Chondrocyte (in vitro differentiated cells): ENCODE data around the gene RAP1GAP2. TPM values are rescaled to one million over a fixed set of nuclear protein-coding genes. Genes with fewer than 3 reads are reported as not detected.

Source experiments
- DNase-seq: peaks from one replicate; pipeline ENCODE4 v3.0.0; 2021; ENCODE audit warnings: mixed read lengths, low spot score
- H3K27ac Mint-ChIP-seq: one replicate; pipeline ENCODE4 v1.8.0; 2021; ENCODE audit warnings: mild to moderate bottlenecking, moderate library complexity, mixed read lengths; ENCODE audit not compliant: unreplicated experiment
- H3K27me3 Mint-ChIP-seq: 2 replicates; pipeline ENCODE4 v1.8.0; 2021; ENCODE audit warnings: low read depth, mixed read lengths
- H3K36me3 Mint-ChIP-seq: 2 replicates; pipeline ENCODE4 v1.8.0; 2021; ENCODE audit warnings: low read depth, mixed read lengths
- H3K4me1 Mint-ChIP-seq: 2 replicates; pipeline ENCODE4 v1.8.0; 2021; ENCODE audit warnings: low read depth, mild to moderate bottlenecking, mixed read lengths
- H3K4me3 Mint-ChIP-seq: one replicate; pipeline ENCODE4 v1.8.0; 2021; ENCODE audit warnings: mild to moderate bottlenecking, moderate library complexity, mixed read lengths; ENCODE audit not compliant: unreplicated experiment
- H3K9me3 Mint-ChIP-seq: 2 replicates; pipeline ENCODE4 v1.8.0; 2021; ENCODE audit warnings: low read depth, mixed read lengths
- total RNA-seq: library from RNA; stranded (reverse); gene quantifications from 3 replicates; pipeline ENCODE4 v1.2.1, GENCODE V29; 2021
- TF ChIP-seq, protein P1 (sequence below): fragments of 200-600 bp; sonication (generic); IDR thresholded peaks from 2 replicates; pipeline ENCODE4 v1.5.0; 2021; ENCODE audit warnings: antibody characterized with exemption, mild to moderate bottlenecking, moderate library complexity

RAP1GAP2 gene
- total RNA-seq, 1 donor from 2014 or later, result 3.4 TPM

DNA sequence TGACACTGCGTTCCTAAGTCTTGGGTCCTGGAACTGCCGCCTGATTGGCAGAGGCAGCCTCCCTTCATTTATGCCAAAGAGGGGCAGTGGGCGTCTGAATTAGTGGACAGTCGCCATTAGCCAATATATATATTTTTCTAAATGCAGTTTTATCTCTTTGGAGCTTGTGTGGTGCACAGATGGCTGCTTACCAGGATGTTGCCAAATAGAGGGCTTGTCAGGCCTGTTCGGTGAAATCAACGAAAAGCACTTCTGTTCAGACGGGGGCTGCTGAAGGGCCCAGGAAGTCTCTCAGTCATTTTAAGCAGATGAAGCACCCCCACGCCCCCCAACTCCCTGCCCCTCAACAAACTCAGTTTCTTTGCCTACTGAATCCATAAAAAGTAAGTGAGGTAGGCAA, 66.0 kb downstream of the RAP1GAP2 start:
- Mint-ChIP-seq H3K9me3 (peaks cover 2% of the 10 kb centered on the region), H3K4me3 (no peak overlapping the region), H3K36me3 (peaks cover 3% of the 10 kb centered on the region), H3K4me1 (peaks cover under 1% of the 10 kb centered on the region), H3K27me3 (peaks cover 1% of the 10 kb centered on the region), H3K27ac (no peak overlapping the region)
- DNase-seq, result no peak
- TF ChIP-seq, protein P1, sequence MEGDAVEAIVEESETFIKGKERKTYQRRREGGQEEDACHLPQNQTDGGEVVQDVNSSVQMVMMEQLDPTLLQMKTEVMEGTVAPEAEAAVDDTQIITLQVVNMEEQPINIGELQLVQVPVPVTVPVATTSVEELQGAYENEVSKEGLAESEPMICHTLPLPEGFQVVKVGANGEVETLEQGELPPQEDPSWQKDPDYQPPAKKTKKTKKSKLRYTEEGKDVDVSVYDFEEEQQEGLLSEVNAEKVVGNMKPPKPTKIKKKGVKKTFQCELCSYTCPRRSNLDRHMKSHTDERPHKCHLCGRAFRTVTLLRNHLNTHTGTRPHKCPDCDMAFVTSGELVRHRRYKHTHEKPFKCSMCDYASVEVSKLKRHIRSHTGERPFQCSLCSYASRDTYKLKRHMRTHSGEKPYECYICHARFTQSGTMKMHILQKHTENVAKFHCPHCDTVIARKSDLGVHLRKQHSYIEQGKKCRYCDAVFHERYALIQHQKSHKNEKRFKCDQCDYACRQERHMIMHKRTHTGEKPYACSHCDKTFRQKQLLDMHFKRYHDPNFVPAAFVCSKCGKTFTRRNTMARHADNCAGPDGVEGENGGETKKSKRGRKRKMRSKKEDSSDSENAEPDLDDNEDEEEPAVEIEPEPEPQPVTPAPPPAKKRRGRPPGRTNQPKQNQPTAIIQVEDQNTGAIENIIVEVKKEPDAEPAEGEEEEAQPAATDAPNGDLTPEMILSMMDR, result no peak

DNA sequence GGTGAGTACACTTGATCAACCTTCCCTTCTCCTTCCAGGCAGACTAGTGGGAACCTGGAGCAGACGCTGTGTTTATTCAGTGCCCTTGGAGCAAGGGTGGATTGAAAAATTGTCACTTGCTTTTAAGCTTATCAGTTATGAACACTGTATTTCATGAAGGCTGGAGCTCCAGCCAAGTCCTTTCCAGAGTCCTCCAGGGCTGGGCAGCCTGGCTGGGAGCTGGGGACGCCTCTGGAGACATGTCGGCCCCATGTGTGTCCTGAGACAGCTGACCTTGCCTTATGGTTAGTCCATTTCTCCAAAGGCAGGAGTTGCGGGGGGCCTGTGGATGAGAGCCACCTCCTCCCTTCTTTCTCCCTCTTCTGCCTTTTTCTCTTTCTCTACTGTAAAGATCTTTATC, 67.0 kb downstream of the RAP1GAP2 start:
- TF ChIP-seq, protein P1, result no peak
- peaks cover 2% of the 10 kb centered on the region for H3K9me3 Mint-ChIP-seq
- peaks cover 1% of the 10 kb centered on the region for H3K27me3 Mint-ChIP-seq
- peaks cover 3% of the 10 kb centered on the region for H3K36me3 Mint-ChIP-seq
- H3K4me3 Mint-ChIP-seq, result no peak overlapping the region
- H3K4me1 Mint-ChIP-seq, result peaks cover 11% of the 10 kb centered on the region
- DNase-seq, result no peak
- no peak overlapping the region for H3K27ac Mint-ChIP-seq

DNA sequence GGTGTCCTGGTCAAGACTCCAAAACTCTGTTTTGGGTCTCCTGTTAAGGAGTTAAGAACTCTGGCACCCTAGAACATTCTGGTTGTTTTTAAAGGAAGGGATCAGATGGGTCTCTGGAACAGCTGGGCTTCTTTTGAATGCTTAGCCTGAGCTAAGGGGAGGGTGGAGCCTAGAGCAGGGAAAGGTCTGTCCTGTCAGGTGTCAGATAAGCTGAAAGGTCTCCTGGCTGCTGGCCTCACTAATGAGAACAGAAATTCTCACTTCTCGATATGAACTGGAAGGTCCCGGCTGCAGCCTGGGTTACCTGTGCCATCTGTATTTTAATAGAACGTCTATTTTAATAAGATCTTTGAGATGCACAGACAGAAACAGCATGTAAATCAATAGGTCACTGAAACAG, 69.0 kb downstream of the RAP1GAP2 start:
- peaks cover 1% of the 10 kb centered on the region for H3K27me3 Mint-ChIP-seq
- DNase-seq, result no peak
- peaks cover 11% of the 10 kb centered on the region for H3K4me1 Mint-ChIP-seq
- no peak overlapping the region for H3K27ac Mint-ChIP-seq
- TF ChIP-seq, protein P1, result no peak
- H3K36me3 Mint-ChIP-seq, result no peaks in the 10 kb centered on the region
- H3K9me3 Mint-ChIP-seq, result no peaks in the 10 kb centered on the region
- no peak overlapping the region for H3K4me3 Mint-ChIP-seq

DNA sequence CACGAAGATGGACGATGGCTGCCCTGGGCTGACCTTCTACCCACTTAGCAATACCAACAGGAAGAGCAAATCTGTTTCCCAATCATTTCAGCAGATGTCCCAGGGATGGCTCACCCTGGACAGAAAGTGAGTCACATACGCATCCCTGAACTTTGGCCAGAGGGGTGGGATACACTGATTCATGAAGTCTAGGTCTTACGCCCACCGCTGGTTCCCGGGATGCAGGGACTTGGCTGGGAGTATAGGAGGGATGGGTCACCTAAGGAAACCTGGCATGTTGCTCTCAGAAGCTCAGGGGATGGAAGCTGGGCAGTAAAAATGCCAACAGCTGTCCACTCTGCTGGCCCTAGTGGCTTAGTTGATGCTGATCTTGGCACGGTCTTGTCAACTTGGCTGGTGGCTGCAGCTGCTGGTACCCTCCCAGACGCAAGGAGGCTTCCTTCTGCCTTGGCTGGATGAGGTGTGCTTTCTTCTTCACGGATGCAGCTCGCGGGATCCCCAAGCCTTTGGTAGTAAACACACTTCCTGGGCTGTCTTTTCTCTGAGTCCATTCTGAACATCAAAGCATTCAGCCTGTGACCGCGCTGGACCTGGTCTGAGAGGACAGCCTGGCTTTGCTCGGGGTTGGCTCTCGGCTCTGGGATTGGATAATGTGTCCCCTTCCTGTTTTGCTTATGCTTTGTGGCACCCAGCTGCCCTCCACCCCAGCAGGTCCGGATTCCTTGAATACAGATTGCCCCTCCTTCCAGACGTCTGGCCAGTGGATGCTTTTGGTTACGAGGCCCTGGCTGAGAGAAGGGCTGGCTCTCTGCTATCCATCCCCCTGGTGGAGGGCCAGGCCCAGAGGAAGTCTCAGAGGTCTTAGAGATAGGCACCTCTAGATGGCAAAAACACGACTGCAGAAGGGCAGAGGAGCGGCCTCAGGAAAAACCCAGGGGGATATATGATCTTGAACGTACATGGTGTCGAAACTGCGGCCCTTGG, 71.5 kb downstream of the RAP1GAP2 start:
- TF ChIP-seq, protein P1, result no peak
- H3K4me3 Mint-ChIP-seq, result no peak overlapping the region
- peaks cover 11% of the 10 kb centered on the region for H3K4me1 Mint-ChIP-seq
- H3K9me3 Mint-ChIP-seq, result no peaks in the 10 kb centered on the region
- no peak for DNase-seq
- H3K36me3 Mint-ChIP-seq, result no peaks in the 10 kb centered on the region
- H3K27me3 Mint-ChIP-seq, result peaks cover 3% of the 10 kb centered on the region
- H3K27ac Mint-ChIP-seq, result no peak overlapping the region

DNA sequence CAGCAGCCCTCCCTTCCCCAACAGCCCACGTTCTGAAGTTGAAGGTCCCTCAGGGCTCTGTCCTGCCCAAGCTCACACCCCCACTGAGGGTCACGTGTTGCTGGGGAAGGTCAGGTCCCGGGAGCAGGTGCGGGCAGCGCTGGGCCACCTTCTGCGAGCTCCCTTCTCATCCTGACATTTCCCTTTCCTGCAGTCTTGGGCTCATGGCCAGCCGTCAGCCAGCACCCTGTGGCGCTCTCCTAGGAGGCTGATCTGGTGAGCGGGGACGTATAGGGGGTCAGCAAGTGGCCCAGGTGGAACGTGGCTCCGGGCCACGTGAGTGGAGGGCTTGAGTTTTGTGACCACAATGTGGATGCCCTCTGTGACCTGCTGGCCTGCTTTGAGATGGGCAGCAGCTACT, 73.4 kb downstream of the RAP1GAP2 start:
- Mint-ChIP-seq H3K36me3 (no peaks in the 10 kb centered on the region), H3K4me3 (no peak overlapping the region), H3K9me3 (no peaks in the 10 kb centered on the region), H3K27ac (no peak overlapping the region), H3K4me1 (peaks cover 17% of the 10 kb centered on the region), H3K27me3 (peaks cover 2% of the 10 kb centered on the region)
- TF ChIP-seq, protein P1, result no peak
- DNase-seq, result no peak
